RCC 7860 (cell line): ENCODE measurements around the gene SOX5.

Experiments
- DNase-seq: peaks from one replicate; pipeline ENCODE4 v3.0.0-alpha.2; 2015; ENCODE audit warnings: low spot score
- FAIRE-seq: peaks from 2 replicates; lab custom pipeline; 2012; peaks lifted over from hg19 to GRCh38; lab: Jason Lieb, UNC

SOX5 gene

DNA sequence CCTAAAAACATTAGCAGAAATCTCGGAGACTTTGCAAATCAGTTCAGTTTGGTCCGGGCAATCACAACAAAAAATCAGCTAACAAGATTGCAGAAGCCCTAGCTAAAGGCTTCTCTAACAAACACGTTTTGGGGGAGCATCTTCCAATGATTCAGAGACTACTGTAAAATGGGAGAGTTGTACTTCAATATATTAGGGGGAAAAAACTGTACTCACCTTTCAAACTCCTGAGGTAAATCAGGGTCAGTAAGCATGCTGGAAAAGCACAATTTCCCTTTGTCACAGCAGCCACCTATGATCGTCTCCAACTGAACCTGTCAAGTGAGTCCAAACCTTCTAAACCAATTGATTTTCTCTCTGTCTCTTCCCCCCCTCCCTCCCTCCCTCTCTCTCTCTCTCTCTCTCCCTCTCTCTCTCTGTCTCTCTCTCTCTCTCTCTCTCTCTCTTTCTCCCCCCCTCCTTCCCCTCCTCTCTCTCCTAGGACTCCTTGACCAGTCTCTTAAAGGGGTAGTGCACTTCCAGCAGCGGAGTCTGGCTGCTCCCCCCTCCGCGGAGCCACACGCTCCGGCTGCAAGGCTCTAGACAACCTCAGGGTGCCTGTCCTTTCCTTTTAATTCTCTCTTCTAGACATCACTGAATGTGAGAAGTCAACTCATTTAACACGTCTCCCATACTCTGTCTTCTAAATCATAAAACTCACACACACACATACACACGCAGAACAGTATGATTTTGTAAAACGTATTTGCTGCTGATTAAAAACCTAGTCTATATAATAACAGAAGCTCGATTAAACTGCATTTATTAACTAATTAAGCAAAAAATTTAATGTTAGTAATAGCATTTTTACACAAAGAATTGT lies at the start of gene SOX5:
SOX5 (minus strand) TSS at position 323 of the 862 bp plus-strand sequence; CDS start at position 254, 69 bp downstream.
- FAIRE-seq, result no peak
- DNase-seq, result no peak

DNA sequence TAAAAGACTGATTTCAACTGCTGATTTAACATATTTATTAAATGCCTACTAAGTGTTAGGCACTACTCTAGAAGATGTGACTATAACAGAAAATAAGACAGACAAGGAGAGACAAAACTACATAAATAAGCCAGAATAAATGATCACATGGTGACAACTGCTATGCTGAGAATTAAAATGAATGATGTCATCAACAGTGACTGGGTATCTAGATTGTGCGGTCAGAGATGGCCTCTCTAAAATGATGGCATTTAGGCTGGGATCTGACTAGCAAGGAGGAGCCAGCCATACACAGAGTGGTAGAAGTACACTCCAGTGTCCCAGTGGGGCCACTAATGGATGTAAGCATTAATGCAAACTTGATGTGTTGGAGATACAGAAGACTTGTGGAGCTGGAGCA lies 37.6 kb upstream of the SOX5 start:
- DNase-seq (no peak), FAIRE-seq (no peak)

DNA sequence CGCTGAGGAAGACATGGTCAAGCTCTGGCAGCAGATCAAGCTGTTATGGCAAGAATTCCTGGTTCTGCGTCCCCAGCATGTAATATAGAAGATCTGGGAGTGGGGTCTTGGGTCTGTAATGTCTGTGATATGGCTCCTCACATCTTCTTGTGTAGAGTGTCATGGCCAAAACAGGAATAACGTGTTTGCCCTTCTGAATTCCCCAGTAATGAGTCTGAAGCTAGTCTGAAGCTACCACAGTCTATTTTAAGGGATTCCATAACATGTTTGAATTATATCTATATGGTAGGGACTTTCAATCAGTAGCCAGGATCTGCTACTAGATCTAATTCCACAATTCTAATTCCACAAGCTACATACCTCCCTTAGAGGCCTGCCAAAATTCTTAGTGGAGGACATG lies 31.4 kb upstream of the SOX5 start:
- no peak for DNase-seq
- FAIRE-seq, result no peak

DNA sequence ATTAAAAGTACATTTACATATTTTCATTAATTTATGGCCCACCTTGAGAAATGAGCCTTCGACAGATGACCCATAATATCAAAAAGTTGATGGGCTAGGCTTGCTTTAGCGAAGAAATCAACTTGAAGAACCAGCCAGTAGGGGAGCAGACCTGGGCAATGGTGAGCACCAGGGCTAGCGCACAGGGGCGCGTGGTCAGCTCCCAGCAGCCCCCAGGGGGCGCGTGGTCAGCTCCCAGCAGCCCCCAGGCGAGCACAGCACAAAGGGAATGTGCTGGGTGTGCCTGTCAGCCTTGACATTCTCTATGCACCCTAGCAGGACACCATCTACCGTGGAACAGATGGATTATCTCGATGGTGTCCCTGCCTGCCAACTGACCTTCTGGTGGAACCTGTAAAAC lies 15.3 kb upstream of the SOX5 start:
- no peak for FAIRE-seq

DNA sequence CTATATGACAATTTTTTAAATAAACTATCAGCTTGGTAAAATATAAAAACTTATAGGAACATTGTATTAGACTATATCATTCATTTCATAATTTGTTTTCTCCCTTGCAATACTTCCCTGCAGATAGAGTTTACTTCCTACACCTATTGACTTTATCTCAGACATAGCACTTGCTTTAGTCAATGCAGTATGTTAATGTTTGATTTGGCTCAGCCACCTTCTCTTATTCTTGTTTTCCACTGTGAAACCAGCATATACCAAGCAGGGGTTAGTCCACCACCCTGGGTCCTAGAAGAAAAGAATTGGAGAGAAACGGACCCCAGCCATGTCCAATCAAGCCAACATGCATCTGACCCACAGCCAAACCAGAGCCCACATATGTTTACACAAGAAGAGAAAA lies 10.4 kb upstream of the SOX5 start:
- DNase-seq (no peak), FAIRE-seq (no peak)

More for the DNA sequence above, 15.3 kb upstream of the SOX5 start:
- DNase-seq, result no peak

DNA sequence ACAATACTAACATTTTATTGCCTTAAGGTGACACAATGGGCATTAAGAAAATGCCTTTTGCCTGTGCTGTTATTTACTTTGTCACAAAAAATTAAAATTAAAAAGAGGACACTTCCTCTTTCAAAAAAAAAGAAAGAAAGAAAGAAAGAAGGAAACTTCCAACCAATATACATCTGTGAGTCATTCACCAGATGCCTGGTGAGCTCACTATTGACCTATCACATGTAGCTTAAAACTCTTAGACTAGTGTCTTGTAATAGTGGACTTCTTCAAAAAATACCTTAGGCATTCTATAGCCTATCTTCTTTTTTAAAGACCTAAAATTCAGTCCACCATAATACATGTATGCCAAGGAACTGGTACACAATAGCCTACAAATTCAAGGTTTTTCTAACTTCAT lies 4.9 kb upstream of the SOX5 start:
- FAIRE-seq (no peak), DNase-seq (no peak)

DNA sequence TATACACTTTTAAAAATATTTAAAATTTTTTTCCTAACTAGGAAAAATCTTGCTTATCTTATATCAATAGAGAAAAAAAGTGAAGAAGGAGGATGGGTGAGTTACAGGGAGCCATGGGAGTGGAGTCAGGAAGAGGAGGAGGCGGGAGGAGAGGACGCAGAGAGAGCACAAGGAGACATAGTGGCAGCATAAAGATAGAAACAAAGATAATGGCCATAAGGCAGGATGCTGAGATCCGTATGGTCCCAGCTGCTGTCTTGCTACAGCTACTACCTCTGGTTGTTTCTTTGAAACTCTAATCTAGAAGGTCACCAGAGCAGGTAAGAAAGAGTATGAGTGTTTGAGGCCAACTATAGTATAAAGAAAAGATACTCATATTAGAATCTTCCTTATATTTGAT lies 2.6 kb upstream of the SOX5 start:
- no peak for FAIRE-seq
- no peak for DNase-seq

DNA sequence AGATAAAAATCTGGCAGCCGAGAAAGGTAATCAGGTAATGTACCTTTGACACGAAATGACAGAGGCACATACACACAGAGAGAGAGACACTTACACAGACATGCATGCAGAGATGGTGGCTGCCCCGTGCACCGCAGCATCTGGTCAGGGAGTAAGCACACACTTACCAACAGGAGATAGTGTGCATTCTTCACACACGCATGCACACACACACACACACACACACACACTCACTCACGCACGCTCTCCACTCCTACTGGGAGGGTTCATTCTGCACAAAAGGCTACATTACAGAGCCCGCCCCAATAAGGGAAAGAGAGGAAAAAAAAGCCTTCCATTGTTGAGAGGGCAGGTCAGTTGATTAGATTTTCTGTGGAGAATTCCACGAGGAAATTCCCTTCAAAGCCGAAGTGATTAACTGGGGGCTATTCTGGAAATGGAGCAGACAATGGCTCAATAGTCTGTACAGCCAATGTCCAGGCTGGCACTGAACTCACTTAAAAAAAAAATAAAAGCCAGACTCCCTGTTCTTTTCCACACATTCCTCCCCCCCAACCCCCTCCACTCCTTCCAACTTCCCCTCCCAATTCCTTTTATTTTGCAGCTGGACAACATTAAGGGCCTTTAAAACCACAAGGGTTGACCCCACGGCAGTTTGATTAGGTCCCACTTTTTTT lies 1.4 kb upstream of the SOX5 start:
- DNase-seq, result no peak
- no peak for FAIRE-seq

DNA sequence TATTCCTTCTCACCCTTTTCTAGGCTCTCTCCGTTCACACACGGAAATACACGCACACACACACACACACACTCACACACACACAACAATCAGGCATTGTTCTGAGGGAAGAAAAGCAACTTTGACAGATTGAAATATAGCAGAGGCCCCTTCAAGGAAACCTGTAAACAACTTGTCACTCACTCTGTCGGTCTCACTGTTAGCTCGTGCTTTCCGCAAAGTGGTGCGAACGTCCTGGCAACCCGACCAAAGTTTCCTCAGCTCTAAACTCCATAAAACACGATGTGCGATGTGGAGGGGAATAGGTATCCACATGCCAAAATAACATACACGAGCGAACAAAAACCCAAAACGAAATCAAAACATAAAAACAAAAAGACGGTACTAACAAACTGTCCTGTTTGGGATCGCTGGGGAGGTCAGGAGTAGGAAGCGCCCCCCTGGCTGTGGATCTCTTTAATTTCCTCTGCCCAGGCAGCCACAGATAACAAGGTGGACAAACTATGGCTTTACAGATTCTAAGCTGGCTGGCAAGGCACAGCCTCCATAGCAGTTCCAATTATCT lies 822 bp upstream of the SOX5 start:
- no peak for DNase-seq

DNA sequence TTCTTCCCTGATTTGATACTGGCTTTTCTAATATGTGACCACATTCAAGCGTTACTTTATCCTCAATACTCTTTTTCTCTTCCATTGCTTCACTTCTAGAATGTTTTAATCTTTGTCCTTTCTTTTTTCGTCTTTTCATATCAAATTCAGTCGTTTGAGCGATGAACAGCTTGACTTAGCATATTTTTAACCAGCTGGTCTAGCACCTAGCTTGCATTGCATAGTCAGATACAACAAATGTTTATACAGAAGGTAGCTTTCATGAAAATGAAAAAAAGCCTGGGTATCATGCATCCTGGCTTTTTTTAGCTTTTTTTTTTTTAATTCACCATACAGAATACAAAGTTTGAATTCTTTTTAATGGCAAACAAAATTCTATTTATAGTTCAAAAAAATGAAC lies 1.2 kb downstream of the SOX5 start:
- FAIRE-seq (no peak), DNase-seq (no peak)

More for the DNA sequence above, 822 bp upstream of the SOX5 start:
- FAIRE-seq, result no peak

DNA sequence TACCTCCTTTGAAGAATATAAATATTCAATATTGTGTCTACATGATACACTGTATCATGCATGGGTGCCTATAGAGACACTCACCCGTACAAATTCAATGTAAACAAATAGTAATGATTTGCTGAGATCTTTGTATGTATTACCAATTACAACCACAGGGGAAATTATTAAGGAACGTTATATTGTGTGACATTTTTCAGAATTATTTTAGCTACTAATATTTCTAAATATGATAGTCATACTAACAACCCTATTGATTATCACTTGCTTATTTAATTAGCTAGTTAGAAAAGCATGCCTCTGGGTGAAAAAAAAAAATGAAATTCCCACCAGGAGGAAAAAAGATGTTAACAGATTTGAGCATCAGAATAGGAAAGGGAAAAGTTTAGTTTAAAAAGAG lies 2.1 kb downstream of the SOX5 start:
- FAIRE-seq, result no peak
- DNase-seq, result no peak

DNA sequence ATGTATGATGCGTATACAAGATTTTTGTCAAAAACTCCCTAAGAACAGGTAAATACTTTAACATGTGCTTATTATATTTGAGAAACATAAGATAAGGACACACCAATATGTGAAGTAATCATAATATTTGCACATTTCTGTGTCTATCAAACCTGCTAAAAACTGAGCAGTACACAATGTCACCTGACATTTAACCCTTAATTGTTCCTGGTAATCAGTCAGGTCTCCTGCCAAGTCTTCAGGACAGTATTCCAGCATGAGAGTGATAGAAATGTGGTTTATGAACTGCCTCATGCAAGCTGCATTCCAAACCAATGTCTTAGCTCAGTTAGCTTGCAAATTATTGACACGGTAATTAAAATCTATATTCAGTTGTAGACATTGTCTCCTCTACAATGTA lies 4.2 kb downstream of the SOX5 start:
- FAIRE-seq, result no peak
- no peak for DNase-seq

DNA sequence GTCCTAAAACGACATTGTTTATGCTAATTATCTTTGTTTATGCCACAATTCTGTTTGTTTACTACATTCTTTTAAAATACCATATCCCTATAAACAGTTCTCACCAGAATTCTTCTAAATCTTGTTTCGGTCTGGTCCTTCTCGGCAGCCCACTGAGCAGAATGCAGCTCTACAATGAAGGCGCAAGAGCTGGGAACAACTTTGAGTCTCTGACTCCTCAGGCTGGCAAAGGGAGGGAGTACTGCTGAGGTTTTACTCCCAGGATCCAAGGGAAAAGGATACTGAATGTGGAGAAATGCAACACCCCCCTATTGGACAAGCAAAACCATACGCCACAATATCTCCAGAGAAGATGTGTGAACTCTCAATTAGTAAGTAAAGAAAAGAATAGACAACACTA lies 5.4 kb downstream of the SOX5 start:
- DNase-seq (no peak), FAIRE-seq (no peak)

DNA sequence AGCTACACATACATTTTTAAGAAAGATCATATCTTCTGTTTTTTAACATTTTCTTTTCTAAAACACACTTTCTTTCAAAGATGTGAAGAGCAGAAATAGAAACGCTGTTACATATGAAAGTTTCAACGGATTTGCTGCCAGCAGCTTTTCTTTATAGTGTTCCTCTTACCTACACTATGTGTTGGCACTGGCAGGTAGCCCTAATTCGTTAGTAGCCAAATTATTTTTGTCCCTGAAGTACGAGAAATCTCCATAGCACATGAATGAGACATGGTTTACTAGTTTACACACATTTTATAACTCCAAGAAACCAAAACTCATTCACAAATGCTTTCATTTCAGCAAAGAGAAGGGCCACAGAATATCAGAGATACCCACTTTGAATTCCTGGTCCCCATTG lies 6.6 kb downstream of the SOX5 start:
- DNase-seq, result no peak
- no peak for FAIRE-seq

DNA sequence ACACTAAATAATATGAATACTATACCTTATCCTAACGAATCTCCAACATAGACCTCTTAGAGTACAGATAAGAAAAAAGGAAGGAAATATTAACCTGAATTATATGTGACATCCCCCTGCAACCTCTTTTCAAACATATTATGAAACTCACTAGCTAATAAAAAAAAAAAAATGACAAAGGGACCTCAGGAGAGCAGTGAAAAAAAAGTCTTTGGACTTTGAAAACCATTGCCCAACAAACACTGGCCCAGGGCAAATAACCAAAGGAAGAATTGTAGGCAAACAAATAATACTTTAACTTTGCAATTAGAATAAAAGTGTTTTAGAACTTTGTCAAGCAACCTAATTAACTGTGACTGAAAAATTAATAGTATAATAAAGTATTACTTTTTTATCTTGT lies 7.7 kb downstream of the SOX5 start:
- DNase-seq (no peak), FAIRE-seq (no peak)

DNA sequence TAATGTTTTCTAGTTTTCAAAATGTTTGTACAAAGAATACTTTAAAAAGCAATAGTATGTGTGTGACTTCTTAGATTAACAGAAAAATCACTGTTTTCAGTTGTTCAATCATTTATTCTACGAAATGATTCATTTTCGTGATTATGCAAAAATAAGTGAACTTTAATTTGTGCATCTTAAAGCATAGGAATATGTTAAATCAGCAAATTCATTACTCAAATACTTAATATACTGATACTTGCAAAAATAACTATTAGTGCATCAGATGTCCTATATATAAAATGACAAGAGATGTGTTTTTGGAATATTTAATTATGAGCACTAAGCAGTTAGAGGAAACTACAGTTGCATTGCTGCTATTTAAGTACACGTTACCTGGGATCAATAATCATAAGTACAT lies 11.0 kb downstream of the SOX5 start:
- DNase-seq, result no peak
- no peak for FAIRE-seq

DNA sequence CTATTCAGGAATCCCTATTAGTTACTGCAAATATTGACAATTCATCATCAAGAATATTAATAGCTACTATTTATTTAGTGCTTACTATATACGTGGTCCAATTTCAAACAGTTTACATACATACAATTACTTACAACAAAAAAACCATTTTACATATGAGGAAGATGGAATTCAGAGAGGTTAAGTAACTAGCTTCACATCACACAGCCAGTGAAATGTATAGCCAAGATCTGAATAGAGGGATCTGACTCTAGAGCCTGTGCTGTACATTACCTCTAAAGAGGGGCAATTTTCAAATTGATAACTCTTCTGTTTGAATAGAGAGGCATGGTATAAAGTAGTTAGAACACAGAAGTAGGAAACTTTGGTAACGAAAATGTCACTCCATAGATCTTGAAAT lies 18.3 kb downstream of the SOX5 start:
- FAIRE-seq, result no peak

DNA sequence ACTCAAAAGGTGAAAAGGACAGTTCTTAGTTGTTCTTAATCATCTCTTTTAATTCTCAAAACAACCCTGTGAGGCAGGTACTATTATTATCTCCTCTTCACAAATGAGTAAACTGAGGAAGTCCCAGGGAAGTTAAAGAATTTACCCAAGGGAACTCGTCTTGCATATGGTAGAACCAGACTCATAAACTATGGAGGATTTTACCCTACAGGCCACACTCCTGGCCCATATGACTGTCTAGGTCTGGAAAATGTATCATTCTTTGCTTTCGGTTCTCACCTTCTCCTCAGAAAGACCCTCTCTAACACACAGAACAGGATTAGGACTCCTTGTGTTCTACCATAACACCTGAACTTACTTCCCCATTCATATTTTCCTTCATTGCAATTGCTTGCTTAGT lies 18.9 kb downstream of the SOX5 start:
- FAIRE-seq (no peak), DNase-seq (no peak)

More for the DNA sequence above, 18.3 kb downstream of the SOX5 start:
- DNase-seq, result no peak

DNA sequence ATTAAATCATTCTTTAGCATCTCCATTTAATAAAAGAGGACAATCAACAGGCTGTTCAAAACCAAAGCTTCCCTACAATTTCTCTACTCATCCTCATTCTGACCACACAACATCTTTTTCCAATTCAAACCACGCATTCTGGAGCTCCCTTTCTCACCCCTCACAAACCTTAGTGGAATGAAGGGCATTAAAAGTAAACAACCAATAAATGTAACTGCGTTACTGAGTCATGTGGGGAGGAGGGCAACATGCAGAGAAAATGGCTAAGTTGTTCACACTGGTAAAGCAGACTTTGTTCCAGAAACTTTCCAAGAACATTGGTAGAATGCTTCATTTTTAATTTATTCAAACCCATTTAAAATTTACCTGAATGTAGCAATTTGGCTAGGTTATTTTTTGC lies 19.6 kb downstream of the SOX5 start:
- FAIRE-seq, result no peak
- no peak for DNase-seq

DNA sequence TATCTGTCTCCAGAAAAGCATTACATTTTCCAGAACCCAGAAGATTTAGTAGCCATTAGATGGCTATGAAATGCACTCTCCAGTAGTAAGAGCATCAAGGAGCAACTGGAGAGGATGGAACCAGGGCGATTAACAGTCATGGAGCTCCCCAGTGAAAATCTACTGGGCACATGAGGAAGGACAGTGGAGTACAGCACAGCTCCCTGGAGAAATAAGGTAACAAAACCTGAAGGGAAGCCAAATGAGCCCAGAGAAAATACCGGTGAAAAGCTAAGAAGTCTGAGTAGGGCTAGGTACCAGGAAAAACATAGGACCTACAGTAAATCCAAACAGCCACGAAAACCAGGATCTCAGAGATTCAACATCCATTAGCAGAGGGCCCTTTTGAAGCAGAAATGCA lies 21.6 kb downstream of the SOX5 start:
- FAIRE-seq (no peak), DNase-seq (no peak)

DNA sequence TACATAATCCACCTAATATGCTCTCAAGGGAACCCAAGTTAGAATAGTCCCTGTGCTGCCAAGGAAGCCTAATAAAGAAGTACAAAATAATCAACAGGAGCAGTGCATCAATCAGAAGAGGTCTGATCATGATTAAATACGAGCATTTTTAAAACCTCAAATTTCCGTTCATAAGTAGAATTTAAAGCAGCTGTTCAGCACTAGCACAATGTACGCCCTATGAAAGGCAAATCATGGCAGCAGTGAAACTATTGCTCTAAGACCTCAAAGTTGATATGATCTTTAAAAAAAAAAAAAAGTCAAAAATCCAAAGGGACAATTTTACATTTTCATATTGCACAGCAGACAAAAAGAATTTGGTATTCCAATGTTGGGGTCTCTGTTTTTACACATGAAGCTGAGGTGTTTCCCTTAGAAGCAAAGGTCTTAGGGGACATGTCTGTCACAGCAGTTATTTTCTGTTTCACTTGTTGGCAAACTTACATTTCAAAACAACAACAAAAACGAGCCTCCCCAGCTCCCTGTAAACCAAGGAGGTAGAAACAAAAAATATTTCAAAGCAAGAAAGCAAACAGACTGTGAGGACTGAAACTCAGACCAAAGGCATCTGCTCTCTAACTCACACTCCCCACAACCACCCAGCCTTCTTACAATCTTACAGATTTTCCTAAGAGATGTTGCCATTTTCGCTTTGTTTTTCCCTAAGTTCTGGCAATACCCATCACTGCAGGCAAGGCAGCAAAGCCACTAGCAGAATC lies 28.2 kb downstream of the SOX5 start:
- FAIRE-seq (no peak), DNase-seq (no peak)
